Iris pigment epithelial cell (primary cell): ENCODE measurements around the gene ZFP91.
A peak's percentile ranks its signal among the peaks of the same experiment; 100 is the strongest.

Experiments
- DNase-seq: peaks from one replicate; pipeline ENCODE4 v3.0.0-alpha.2; 2011; ENCODE audit warnings: low read depth

The ZFP91 gene

GRCh38 chr11:58582437-58582836 is 3.6 kb downstream of the ZFP91 start:
- DNase-seq: no peak

GRCh38 chr11:58586998-58587397 is 8.1 kb downstream of the ZFP91 start:
- no peak for DNase-seq

GRCh38 chr11:58591659-58592058 is 12.8 kb downstream of the ZFP91 start:
- DNase-seq: no peak

- no peak for DNase-seq
These were observed 14.1 kb downstream of the ZFP91 start for GRCh38 chr11:58592760-58593472.

- no peak for DNase-seq
These were observed 16.0 kb downstream of the ZFP91 start for GRCh38 chr11:58594826-58595225.

GRCh38 chr11:58596621-58597020 is 17.8 kb downstream of the ZFP91 start:
- DNase-seq: no peak

- DNase-seq: no peak
These were observed 18.8 kb downstream of the ZFP91 start for GRCh38 chr11:58597486-58598144.

GRCh38 chr11:58600510-58600909 is 21.6 kb downstream of the ZFP91 start:
- no peak for DNase-seq

- no peak for DNase-seq
These were observed 28.3 kb downstream of the ZFP91 start for GRCh38 chr11:58606930-58607714.

- no peak for DNase-seq
These were observed 29.5 kb downstream of the ZFP91 start for GRCh38 chr11:58608331-58608730.

- no peak for DNase-seq
These were observed 30.9 kb downstream of the ZFP91 start for GRCh38 chr11:58609723-58610122.

- DNase-seq: no peak
These were observed 34.4 kb downstream of the ZFP91 start for GRCh38 chr11:58613228-58613627.

- no peak for DNase-seq
These were observed 36.7 kb downstream of the ZFP91 start for GRCh38 chr11:58615559-58615958.

- DNase-seq: peak; percentile 97
These were observed 37.7 kb downstream of the ZFP91 start for GRCh38 chr11:58616594-58616993.

GRCh38 chr11:58617976-58618557 is 39.2 kb downstream of the ZFP91 start:
- no peak for DNase-seq

- DNase-seq: no peak
These were observed 42.9 kb downstream of the ZFP91 start for GRCh38 chr11:58621586-58622262.

GRCh38 chr11:58622344-58622743 is 43.5 kb downstream of the ZFP91 start, which contains the start of gene CNTF:
Gene CNTF, plus strand, starts transcription at chr11:58622665. Its CDS starts 88 bp downstream, at chr11:58622753.
- DNase-seq: peak; percentile 38

- DNase-seq: no peak
These were observed 46.2 kb downstream of the ZFP91 start for GRCh38 chr11:58625086-58625485.

- peak; percentile 92 for DNase-seq
These were observed 47.1 kb downstream of the ZFP91 start for GRCh38 chr11:58625826-58626460.

- DNase-seq: peak; percentile 28
These were observed 48.1 kb downstream of the ZFP91 start for GRCh38 chr11:58626934-58627483.

- peak; percentile 53 for DNase-seq
These were observed 49.6 kb downstream of the ZFP91 start for GRCh38 chr11:58628446-58628845.
